Urothelium cell line (cell line): ENCODE data around the gene HMGB2.
A peak's percentile ranks its signal among the peaks of the same experiment; 100 is the strongest.

Experiments
- DNase-seq: peaks from one replicate; pipeline ENCODE4 v3.0.0; 2011; ENCODE audit warnings: low spot score, mixed read lengths
- FAIRE-seq: peaks from 2 replicates; lab custom pipeline; 2011; peaks lifted over from hg19 to GRCh38; lab: Jason Lieb, UNC

HMGB2 gene

GRCh38 chr4:173334085-173334890 lies at the start of gene HMGB2:
TSS of gene HMGB2 (minus strand) at chr4:173334358. CDS start at chr4:173333649, 709 bp downstream.
- peak; percentile 71 for FAIRE-seq
- peak; percentile 96 for DNase-seq

- FAIRE-seq = no peak
- no peak for DNase-seq
Observed at GRCh38 chr4:173382349-173382748, 48.2 kb upstream of the HMGB2 start.

GRCh38 chr4:173381610-173382009 lies 47.5 kb upstream of the HMGB2 start:
- FAIRE-seq (no peak), DNase-seq (no peak)

- FAIRE-seq (no peak), DNase-seq (no peak)
Observed at GRCh38 chr4:173380987-173381386, 46.8 kb upstream of the HMGB2 start.

- FAIRE-seq (no peak), DNase-seq (no peak)
Observed at GRCh38 chr4:173379929-173380328, 45.8 kb upstream of the HMGB2 start.

- FAIRE-seq (no peak), DNase-seq (no peak)
Observed at GRCh38 chr4:173374588-173374987, 40.4 kb upstream of the HMGB2 start.

GRCh38 chr4:173371292-173372192 lies 37.4 kb upstream of the HMGB2 start:
- DNase-seq = peak; percentile 45

GRCh38 chr4:173370477-173371291 lies 36.5 kb upstream of the HMGB2 start, which contains the start of gene SAP30:
TSS of gene SAP30 (plus strand) at chr4:173370954. CDS start at chr4:173371183, 229 bp downstream.
- no peak for FAIRE-seq

More at GRCh38 chr4:173371292-173372192, 37.4 kb upstream of the HMGB2 start:
- no peak for FAIRE-seq

GRCh38 chr4:173370130-173370476 lies 35.9 kb upstream of the HMGB2 start:
- no peak for FAIRE-seq

More at GRCh38 chr4:173370477-173371291, 36.5 kb upstream of the HMGB2 start, which contains the start of gene SAP30:
- peak; percentile 93 for DNase-seq

GRCh38 chr4:173367946-173368345 lies 33.8 kb upstream of the HMGB2 start:
- FAIRE-seq (no peak), DNase-seq (no peak)

More at GRCh38 chr4:173370130-173370476, 35.9 kb upstream of the HMGB2 start:
- DNase-seq = peak; percentile 10

- DNase-seq (no peak), FAIRE-seq (no peak)
Observed at GRCh38 chr4:173367285-173367684, 33.1 kb upstream of the HMGB2 start.

- no peak for FAIRE-seq
- no peak for DNase-seq
Observed at GRCh38 chr4:173365359-173365996, 31.3 kb upstream of the HMGB2 start.

GRCh38 chr4:173362666-173363065 lies 28.5 kb upstream of the HMGB2 start:
- DNase-seq = no peak
- no peak for FAIRE-seq

- FAIRE-seq (no peak), DNase-seq (no peak)
Observed at GRCh38 chr4:173360587-173361221, 26.5 kb upstream of the HMGB2 start.

- DNase-seq (no peak), FAIRE-seq (no peak)
Observed at GRCh38 chr4:173357939-173358338, 23.8 kb upstream of the HMGB2 start.

- DNase-seq (no peak), FAIRE-seq (no peak)
Observed at GRCh38 chr4:173347467-173347866, 13.3 kb upstream of the HMGB2 start.

- peak; percentile 44 for DNase-seq
Observed at GRCh38 chr4:173346074-173346473, 11.9 kb upstream of the HMGB2 start.

GRCh38 chr4:173345648-173346047 lies 11.5 kb upstream of the HMGB2 start:
- FAIRE-seq (no peak), DNase-seq (no peak)

More at GRCh38 chr4:173346074-173346473, 11.9 kb upstream of the HMGB2 start:
- FAIRE-seq = no peak

- no peak for DNase-seq
- no peak for FAIRE-seq
Observed at GRCh38 chr4:173343832-173344397, 9.8 kb upstream of the HMGB2 start.
